Testis (tissue), 2 donors: Measurements from ENCODE around the gene ZNF865.

Experiments used
- POLR2A ChIP-seq: fragments of 450-650 bp; IDR thresholded peaks from one replicate; pipeline ENCODE4 v1.6.1; 2017; ENCODE audit warnings: antibody characterized with exemption, mild to moderate bottlenecking, moderate library complexity
- TF ChIP-seq, protein P1 (sequence below), 3 experiments: fragments of 450-650 bp in 2 of 3; fragments of 200-600 bp in 1 of 3; sonication (generic) in 1 of 3; IDR thresholded peaks; one replicate each; pipeline ENCODE4 v1.5.1; 2016 to 2019; ENCODE audit warnings: antibody characterized with exemption in 3 of 3, mild to moderate bottlenecking in 2 of 3, moderate library complexity in 1 of 3

DNA sequence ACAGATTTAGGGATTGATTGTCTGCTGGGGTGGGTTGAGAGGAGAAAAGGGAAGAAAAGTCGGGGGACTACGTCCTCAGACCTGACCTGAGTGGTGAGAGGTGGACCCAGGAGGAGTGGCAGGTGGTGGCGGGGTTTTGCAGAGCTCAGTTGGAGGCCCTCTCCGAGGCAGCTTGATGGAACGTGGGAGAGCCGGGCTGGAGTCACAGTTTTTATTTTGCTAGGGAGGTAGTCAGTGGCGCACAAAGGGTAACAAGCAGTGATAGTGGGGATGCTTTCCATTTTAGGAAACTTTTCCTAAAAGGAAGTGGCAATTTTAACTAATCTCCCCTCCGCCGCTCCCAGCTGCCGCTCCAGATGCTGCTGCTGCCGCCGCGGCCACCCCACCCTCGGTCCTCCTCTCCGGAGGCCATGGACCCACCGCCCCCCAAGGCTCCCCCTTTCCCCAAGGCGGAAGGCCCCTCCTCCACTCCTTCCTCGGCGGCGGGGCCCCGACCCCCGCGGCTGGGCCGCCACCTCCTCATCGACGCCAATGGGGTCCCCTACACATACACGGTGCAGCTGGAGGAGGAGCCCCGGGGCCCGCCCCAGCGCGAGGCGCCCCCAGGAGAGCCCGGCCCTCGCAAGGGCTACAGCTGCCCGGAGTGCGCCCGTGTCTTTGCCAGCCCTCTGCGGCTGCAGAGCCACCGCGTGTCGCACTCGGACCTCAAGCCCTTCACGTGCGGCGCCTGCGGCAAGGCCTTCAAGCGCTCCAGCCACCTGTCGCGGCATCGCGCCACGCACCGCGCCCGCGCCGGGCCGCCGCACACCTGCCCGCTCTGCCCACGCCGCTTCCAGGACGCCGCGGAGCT, 36.9 kb downstream of the ZNF865 start:
- TF ChIP-seq, protein P1, sequence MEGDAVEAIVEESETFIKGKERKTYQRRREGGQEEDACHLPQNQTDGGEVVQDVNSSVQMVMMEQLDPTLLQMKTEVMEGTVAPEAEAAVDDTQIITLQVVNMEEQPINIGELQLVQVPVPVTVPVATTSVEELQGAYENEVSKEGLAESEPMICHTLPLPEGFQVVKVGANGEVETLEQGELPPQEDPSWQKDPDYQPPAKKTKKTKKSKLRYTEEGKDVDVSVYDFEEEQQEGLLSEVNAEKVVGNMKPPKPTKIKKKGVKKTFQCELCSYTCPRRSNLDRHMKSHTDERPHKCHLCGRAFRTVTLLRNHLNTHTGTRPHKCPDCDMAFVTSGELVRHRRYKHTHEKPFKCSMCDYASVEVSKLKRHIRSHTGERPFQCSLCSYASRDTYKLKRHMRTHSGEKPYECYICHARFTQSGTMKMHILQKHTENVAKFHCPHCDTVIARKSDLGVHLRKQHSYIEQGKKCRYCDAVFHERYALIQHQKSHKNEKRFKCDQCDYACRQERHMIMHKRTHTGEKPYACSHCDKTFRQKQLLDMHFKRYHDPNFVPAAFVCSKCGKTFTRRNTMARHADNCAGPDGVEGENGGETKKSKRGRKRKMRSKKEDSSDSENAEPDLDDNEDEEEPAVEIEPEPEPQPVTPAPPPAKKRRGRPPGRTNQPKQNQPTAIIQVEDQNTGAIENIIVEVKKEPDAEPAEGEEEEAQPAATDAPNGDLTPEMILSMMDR (IDR thresholded peaks at IDR 0.05) = no peak
- no peak for TF ChIP-seq POLR2A
